H54 (cell line): ENCODE data around the gene ISM1.

ENCODE experiments used
- DNase-seq: peaks from one replicate; pipeline ENCODE4 v3.0.0; 2011; ENCODE audit warnings: low spot score, mixed read lengths; ENCODE audit not compliant: insufficient read length
- FAIRE-seq: peaks from 3 replicates; lab custom pipeline; 2011; peaks lifted over from hg19 to GRCh38; lab: Jason Lieb, UNC
- POLR2A ChIP-seq: IDR thresholded peaks from 2 replicates; pipeline ENCODE4 v1.6.1; 2011; ENCODE audit warnings: low read depth, mild to moderate bottlenecking, low read length

The ISM1 gene

GRCh38 chr20:13220904-13221297, at the start of gene ISM1:
Gene ISM1, plus strand, starts transcription at chr20:13221274. Its CDS starts 503 bp downstream, at chr20:13221777.
- FAIRE-seq (no peak), DNase-seq (no peak)
- no peak for TF ChIP-seq POLR2A

GRCh38 chr20:13173201-13173600, 47.9 kb upstream of the ISM1 start:
- no peak for TF ChIP-seq POLR2A
- DNase-seq (no peak), FAIRE-seq (no peak)

- no peak for DNase-seq
- no peak for FAIRE-seq
- no peak for TF ChIP-seq POLR2A
Observed at GRCh38 chr20:13174402-13174801, 46.7 kb upstream of the ISM1 start.

- no peak for TF ChIP-seq POLR2A
- DNase-seq (no peak), FAIRE-seq (no peak)
Observed at GRCh38 chr20:13180986-13181889, 39.8 kb upstream of the ISM1 start.

- DNase-seq (no peak), FAIRE-seq (no peak)
- no peak for TF ChIP-seq POLR2A
Observed at GRCh38 chr20:13183005-13183404, 38.1 kb upstream of the ISM1 start.

- no peak for TF ChIP-seq POLR2A
- DNase-seq (no peak), FAIRE-seq (no peak)
Observed at GRCh38 chr20:13186043-13186774, 34.9 kb upstream of the ISM1 start.

- FAIRE-seq (no peak), DNase-seq (no peak)
- TF ChIP-seq POLR2A: no peak
Observed at GRCh38 chr20:13187899-13188298, 33.2 kb upstream of the ISM1 start.

GRCh38 chr20:13199279-13199678, 21.8 kb upstream of the ISM1 start:
- FAIRE-seq (no peak), DNase-seq (no peak)
- no peak for TF ChIP-seq POLR2A

GRCh38 chr20:13200767-13201500, 20.1 kb upstream of the ISM1 start:
- DNase-seq: no peak
- FAIRE-seq: no peak
- no peak for TF ChIP-seq POLR2A

GRCh38 chr20:13202565-13202964, 18.5 kb upstream of the ISM1 start:
- DNase-seq (no peak), FAIRE-seq (no peak)
- no peak for TF ChIP-seq POLR2A

- no peak for TF ChIP-seq POLR2A
- FAIRE-seq (no peak), DNase-seq (no peak)
Observed at GRCh38 chr20:13205425-13205824, 15.6 kb upstream of the ISM1 start.

GRCh38 chr20:13205848-13206434, 15.1 kb upstream of the ISM1 start:
- FAIRE-seq (no peak), DNase-seq (no peak)
- no peak for TF ChIP-seq POLR2A

- FAIRE-seq (no peak), DNase-seq (no peak)
- TF ChIP-seq POLR2A: no peak
Observed at GRCh38 chr20:13207016-13207415, 14.1 kb upstream of the ISM1 start.
